Brain microvascular endothelial cell (primary cell): ENCODE measurements around the gene CUX1.

Experiments used
- DNase-seq: peaks from one replicate; pipeline ENCODE4 v3.0.0-alpha.2; 2020
- H3K27ac ChIP-seq: fragments of 250-450 bp; sonication (Bioruptor Pico); 2 replicates; pipeline ENCODE4 v1.5.1; 2020; ENCODE audit warnings: mild to moderate bottlenecking, moderate library complexity
- H3K27me3 ChIP-seq: fragments of 250-450 bp; sonication (Bioruptor Pico); replicated peaks from 2 replicates; pipeline ENCODE4 v1.5.1; 2020; ENCODE audit warnings: mild to moderate bottlenecking
- H3K36me3 ChIP-seq: fragments of 250-450 bp; sonication (Bioruptor Pico); replicated peaks from 2 replicates; pipeline ENCODE4 v1.5.1; 2020; ENCODE audit warnings: mild to moderate bottlenecking
- H3K4me3 ChIP-seq: 2 replicates; pipeline ENCODE4 v1.5.1; 2011; ENCODE audit warnings: low read depth, mild to moderate bottlenecking, control low read depth, low read length, moderate library complexity
- in situ Hi-C: cut with HindIII; loops from 2 replicates; pipeline ENCODE4 v1.10.0; 2017; ENCODE audit warnings: low sequenced_read_pairs, low pct_ligation_motif_present
- TF ChIP-seq, protein P1 (sequence below): IDR thresholded peaks from 2 replicates; pipeline ENCODE4 v1.5.1; 2011; ENCODE audit warnings: low read depth, mild to moderate bottlenecking, moderate library complexity, low read length, control low read depth, inconsistent platforms; ENCODE audit errors: missing control alignments

Gene CUX1

DNA sequence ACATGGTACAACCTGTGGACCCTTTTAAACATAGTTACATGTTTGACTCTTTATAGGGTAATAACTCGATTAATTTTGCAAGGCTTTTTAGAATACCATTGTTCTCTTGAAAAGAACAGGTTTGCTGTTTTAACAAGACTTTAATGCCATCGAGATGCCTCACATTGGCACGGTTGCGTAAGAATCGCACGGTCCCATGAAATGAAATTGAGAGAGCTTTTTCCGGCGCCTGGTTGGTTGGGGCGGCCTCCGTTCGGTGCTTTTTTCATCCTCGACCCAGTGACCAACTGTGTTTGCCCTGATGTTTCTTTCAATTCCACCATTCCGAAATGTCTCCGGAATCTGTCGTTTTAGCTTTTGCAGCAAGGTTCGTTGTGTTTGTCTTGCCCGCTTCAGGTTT is 142.4 kb downstream of the CUX1 start:
- TF ChIP-seq, protein P1, sequence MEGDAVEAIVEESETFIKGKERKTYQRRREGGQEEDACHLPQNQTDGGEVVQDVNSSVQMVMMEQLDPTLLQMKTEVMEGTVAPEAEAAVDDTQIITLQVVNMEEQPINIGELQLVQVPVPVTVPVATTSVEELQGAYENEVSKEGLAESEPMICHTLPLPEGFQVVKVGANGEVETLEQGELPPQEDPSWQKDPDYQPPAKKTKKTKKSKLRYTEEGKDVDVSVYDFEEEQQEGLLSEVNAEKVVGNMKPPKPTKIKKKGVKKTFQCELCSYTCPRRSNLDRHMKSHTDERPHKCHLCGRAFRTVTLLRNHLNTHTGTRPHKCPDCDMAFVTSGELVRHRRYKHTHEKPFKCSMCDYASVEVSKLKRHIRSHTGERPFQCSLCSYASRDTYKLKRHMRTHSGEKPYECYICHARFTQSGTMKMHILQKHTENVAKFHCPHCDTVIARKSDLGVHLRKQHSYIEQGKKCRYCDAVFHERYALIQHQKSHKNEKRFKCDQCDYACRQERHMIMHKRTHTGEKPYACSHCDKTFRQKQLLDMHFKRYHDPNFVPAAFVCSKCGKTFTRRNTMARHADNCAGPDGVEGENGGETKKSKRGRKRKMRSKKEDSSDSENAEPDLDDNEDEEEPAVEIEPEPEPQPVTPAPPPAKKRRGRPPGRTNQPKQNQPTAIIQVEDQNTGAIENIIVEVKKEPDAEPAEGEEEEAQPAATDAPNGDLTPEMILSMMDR, result no peak
- no peak overlapping the region for H3K27ac ChIP-seq
- DNase-seq, result no peak
- H3K4me3 ChIP-seq, result no peak overlapping the region
- H3K27me3 ChIP-seq, result no peaks in the 10 kb centered on the region
- H3K36me3 ChIP-seq, result no peaks in the 10 kb centered on the region
- in situ Hi-C loops, result no loop called here

DNA sequence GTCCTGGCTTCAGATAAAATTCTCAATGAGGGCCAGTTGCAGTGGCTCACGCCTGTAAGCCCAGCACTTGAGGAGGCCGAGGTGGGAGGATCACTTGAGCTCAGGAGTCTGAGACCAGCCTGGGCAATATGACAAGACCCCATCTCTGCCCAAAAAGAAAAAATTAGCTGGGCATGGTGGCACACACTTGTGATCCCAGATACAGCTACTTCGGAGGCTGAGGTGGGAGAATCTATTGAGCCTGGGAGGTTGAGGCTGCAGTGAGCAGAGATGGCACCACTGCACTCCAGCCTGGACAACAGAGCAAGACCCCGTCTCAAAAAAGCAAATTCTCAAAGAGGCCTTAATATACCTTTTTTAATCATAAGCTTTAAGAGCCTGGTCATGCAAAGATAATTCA is 142.9 kb downstream of the CUX1 start:
- Histone ChIP-seq H3K36me3 (no peaks in the 10 kb centered on the region), H3K27me3 (no peaks in the 10 kb centered on the region), H3K4me3 (no peak overlapping the region), H3K27ac (no peak overlapping the region)
- in situ Hi-C loops, result no loop called here
- DNase-seq, result no peak
- TF ChIP-seq, protein P1, result no peak

DNA sequence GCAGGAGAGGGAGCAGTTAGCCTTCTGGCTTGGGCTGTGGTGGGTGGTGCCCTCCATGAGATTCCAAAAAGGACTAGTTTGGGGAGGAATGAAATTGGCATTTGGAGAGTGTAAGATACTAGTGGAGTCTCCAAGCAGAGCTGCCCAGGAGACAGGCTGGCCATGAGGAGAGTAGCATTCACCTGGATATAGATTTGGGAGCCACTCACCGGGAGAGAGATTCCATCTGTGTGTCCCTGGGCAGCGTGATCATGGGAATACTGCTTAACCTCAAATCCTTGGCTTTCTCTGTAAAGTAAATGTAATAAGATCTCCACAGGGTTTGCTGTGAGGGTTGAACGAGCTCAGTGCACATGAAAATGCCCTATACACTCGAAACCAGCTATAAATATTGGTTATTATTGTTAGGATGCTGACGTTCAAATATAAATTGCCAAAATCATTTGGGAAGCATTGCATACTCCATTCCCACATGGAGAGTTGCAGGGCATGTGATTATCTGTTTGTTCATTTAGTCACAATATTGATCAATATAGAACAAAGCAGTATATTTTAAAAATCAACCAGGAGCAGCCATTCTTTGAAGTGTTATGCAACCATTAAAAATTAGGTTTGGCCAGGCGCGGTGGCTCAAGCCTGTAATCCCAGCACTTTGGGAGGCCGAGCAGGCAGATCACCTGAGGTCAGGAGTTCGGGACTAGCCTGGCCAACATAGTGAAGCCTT is 143.7 kb downstream of the CUX1 start:
- in situ Hi-C loops, result no loop called here
- Histone ChIP-seq H3K27ac (no peak overlapping the region), H3K27me3 (no peaks in the 10 kb centered on the region), H3K4me3 (no peak overlapping the region), H3K36me3 (no peaks in the 10 kb centered on the region)
- DNase-seq, result no peak
- TF ChIP-seq, protein P1, result no peak

- TF ChIP-seq, protein P1, result no peak
- no peak overlapping the region for H3K4me3 ChIP-seq
- no peaks in the 10 kb centered on the region for H3K27me3 ChIP-seq
- no peaks in the 10 kb centered on the region for H3K36me3 ChIP-seq
- H3K27ac ChIP-seq, result no peak overlapping the region
- DNase-seq, result no peak
- in situ Hi-C loops, result no loop called here
Measured at GRCh38 chr7:101961811-101962210, 144.4 kb downstream of the CUX1 start.

GRCh38 chr7:101963693-101964092 is 146.3 kb downstream of the CUX1 start:
- TF ChIP-seq, protein P1, result no peak
- in situ Hi-C loops, result no loop called here
- H3K4me3 ChIP-seq, result no peak overlapping the region

More at GRCh38 chr7:101963693-101964092, 146.3 kb downstream of the CUX1 start:
- H3K27ac ChIP-seq, result no peak overlapping the region
- no peaks in the 10 kb centered on the region for H3K27me3 ChIP-seq
- no peaks in the 10 kb centered on the region for H3K36me3 ChIP-seq
- DNase-seq, result no peak
